Small intestine (tissue), 7 donors: ENCODE results near the gene QARS1. TPM values are rescaled to one million over a fixed set of nuclear protein-coding genes. Genes with fewer than 3 reads are reported as not detected.

ENCODE experiments used
- DNase-seq, 2 donors: peaks; one replicate each; pipeline versions ENCODE4 v3.0.0 to v3.0.0-alpha.2; 2013
- FAIRE-seq: peaks from 2 replicates; lab custom pipeline; 2012; peaks lifted over from hg19 to GRCh38; lab: Jason Lieb, UNC
- H3K27ac ChIP-seq, 3 donors: one replicate each; pipeline ENCODE4 v1.5.1; 2013; ENCODE audit warnings: low read length in 2 of 3, mild to moderate bottlenecking in 2 of 3, control low read depth in 1 of 3, inconsistent platforms in 1 of 3, low read depth in 1 of 3, moderate library complexity in 1 of 3
- H3K27me3 ChIP-seq, 3 donors: one replicate each; pipeline ENCODE4 v1.6.1; 2013; ENCODE audit warnings: low read length in 3 of 3, inconsistent platforms in 1 of 3; ENCODE audit not compliant: control insufficient read depth in 3 of 3, insufficient read depth in 3 of 3
- H3K36me3 ChIP-seq, 3 donors: one replicate each; pipeline ENCODE4 v1.6.1; 2013; ENCODE audit warnings: low read length in 3 of 3, inconsistent platforms in 1 of 3, low read depth in 1 of 3, mild to moderate bottlenecking in 1 of 3, moderate library complexity in 1 of 3; ENCODE audit not compliant: control insufficient read depth in 3 of 3, insufficient read depth in 2 of 3
- H3K4me1 ChIP-seq, 3 donors: one replicate each; pipeline ENCODE4 v1.6.1; 2013; ENCODE audit warnings: low read length in 2 of 3, inconsistent platforms in 1 of 3, low read depth in 1 of 3, mild to moderate bottlenecking in 1 of 3, moderate library complexity in 1 of 3; ENCODE audit not compliant: control insufficient read depth in 3 of 3, insufficient read depth in 2 of 3
- H3K4me3 ChIP-seq, 3 donors: one replicate each; pipeline ENCODE4 v1.5.1; 2013; ENCODE audit warnings: low read length in 3 of 3, control low read depth in 1 of 3, inconsistent platforms in 1 of 3, low read depth in 1 of 3, mild to moderate bottlenecking in 1 of 3, moderate library complexity in 1 of 3
- H3K9me3 ChIP-seq, 2 donors: one replicate each; pipeline ENCODE4 v1.6.1; 2013; ENCODE audit warnings: low read depth in 1 of 2, low read length in 1 of 2; ENCODE audit not compliant: control insufficient read depth in 2 of 2, insufficient read depth in 1 of 2
- WGBS, 3 donors: extraction: QIAGEN DNeasy Blood & Tissue Kit; methylation state at CpG; one replicate each; pipeline ENCODE4 v1.1.7; 2013; 5-methylcytosine and 5-hydroxymethylcytosine counted together
- polyA plus RNA-seq, 4 donors: library from polyadenylated mRNA; stranded (reverse) in 3 of 4; unstranded in 1 of 4; fragments of 200-250 nt in 3 of 4; fragments of 120-200 nt in 1 of 4; gene quantifications; one replicate each; pipeline versions ENCODE4 v1.2.1 to v1.2.3, GENCODE V29; 2013
- donor health status: healthy with polysubstance abuse.
- donor health status: control.
- donor health status: control.
- donor health status: Bipolar disorder and iron deficiency.
- donor health status: healthy.

Gene QARS1
- polyA plus RNA-seq, 4 donors = 292 to 425 (median 377) TPM

DNA sequence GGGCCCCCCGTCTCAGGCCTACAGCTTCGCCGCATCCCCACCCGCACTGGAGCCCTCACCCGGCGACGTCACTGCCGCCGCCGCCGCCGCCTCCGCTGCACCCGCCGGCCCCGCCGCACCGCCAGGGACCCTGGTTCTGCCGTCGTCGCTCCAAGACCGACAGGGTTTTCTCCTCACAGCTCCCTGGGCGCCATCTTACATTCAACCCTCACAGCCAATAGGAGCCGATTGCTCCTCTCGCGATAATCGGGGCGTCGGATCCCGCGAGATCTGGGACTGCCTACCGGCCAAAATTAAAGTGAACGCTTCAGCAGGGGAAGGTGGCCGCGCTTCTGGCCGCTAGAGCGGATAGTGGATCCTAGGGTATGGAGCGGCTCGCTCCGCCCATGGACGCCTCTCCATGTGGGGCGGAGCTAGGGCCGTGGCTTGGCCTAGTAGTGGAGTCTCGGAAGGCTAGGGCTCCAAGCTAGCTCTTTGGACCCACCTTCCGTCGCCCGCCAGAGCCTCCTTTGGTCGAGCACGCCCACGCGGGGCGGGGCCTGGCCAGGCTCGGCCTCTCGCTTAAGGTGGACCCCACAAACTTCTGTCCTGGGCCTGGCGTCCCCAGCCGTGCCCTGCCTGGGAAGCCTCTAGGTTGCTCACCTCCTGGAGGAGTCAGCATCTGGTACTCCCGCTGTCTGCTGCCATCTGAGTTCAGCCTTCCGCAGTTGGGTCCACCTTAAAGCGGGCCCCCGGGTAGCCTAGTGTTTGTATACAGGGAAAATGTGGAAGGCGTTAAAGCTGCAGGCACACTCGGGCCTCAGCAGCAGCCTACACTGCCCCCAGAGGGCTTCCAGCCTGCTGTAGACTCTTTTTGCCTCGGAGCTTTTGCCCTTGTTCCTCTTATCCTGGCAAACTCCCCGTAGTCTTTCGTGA, 10.4 kb downstream of the QARS1 start, which contains the start of gene QRICH1:
TSS of gene QRICH1 (minus strand) at position 219 of the 915 bp plus-strand sequence. CDS start 17,054 bp downstream, outside the sequence.
- Histone ChIP-seq H3K27me3 (no peaks in the 10 kb centered on the region), H3K4me1 (peaks cover 0 to 13% (median 2%) of the 10 kb centered on the region in 3 donors), H3K4me3 (peak within 1 kb of the TSS; percentile 76 to 97 (median 83)), H3K27ac (peak within 1 kb of the TSS; percentile 93 to 96 (median 95)), H3K9me3 (no peaks in the 10 kb centered on the region), H3K36me3 (peaks cover 7 to 41% (median 7%) of the 10 kb centered on the region in 3 donors)
- 1% methylated on average over 55 to 65 of the region's 65 CpGs for WGBS, 3 donors
- peak; percentile 99 for DNase-seq
- FAIRE-seq = no peak

DNA sequence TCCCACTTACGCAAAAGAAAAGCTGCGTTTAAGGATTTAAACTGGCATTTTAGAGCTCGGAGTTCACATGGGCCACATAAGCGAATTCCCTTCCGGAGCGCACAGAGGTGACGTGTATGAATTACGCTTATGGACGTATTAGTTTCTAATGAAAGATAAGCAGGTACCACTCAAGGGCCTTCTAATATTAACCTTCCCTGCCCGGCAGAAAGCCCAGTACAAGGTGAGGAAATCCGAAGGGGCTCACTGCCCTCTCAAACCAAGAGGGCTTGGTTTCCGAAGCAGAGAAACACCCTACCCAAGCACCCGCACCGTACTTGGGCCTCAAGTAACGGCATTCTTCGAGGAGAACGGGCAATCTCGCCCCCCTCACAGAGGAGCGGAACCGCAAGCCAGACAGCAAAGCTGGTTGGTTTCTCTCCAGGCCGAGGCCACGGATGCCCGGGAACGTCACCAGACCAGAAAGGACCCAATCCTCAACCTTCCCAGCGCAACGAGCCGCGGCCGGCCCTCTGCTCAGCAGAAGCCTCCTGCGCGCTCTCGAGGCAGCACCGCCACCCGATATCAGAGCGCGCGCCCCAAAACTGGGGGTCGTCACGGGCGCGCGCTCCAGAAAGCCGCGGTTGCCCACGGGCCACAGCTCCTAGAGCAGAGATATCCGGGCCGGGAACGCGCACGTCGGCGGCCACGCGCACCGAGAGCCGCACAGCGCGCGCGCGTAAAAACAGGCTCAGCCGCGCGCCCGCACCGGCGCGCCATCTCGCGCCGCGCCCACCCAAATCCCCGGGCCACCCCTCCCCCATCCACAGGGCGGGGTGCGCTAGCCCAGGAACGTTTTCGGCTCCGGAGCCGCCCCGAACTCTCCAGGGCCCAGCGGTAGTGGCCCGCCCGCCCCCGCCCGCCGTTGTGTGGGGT, 11.4 kb downstream of the QARS1 start:
- Histone ChIP-seq H3K27me3 (no peaks in the 10 kb centered on the region), H3K36me3 (peaks cover 2 to 41% (median 4%) of the 10 kb centered on the region in 3 donors), H3K4me1 (peaks cover 0 to 13% (median 2%) of the 10 kb centered on the region in 3 donors), H3K27ac (peak overlapping the region; percentile 93 to 96 (median 95)), H3K9me3 (no peaks in the 10 kb centered on the region), H3K4me3 (peak overlapping the region; percentile 76 to 97 (median 83))
- WGBS, 3 donors = 0 to 1% (median 0%) methylated on average over 72 to 86 of the region's 86 CpGs
- FAIRE-seq (no peak), DNase-seq (peak; percentile 71 to 93)

DNA sequence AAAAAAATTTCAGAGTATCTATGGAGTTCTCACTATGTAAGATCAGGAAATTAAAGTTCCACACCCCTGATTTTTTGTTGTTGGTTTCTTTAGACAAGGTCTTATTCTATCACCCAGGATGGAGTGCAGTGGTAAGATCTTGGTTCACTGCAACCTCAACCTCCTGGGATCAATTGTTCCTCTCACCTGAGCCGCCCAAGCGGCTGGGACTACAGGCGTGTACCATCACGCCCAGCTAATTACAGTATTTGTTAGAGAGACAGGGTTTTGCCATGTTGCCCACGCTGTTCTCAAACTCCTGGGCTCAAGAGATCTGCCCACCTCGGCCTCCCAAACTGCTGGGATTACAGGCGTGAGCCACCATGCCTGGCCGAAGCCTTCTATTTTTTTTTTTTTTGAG, 23.1 kb downstream of the QARS1 start:
- FAIRE-seq (no peak), DNase-seq (no peak)
- Histone ChIP-seq H3K9me3 (no peaks in the 10 kb centered on the region), H3K36me3 (peaks cover 4 to 42% (median 4%) of the 10 kb centered on the region in 3 donors), H3K4me3 (no peak overlapping the region), H3K27me3 (no peaks in the 10 kb centered on the region), H3K27ac (no peak overlapping the region), H3K4me1 (no peaks in the 10 kb centered on the region)
- 90 to 93% (median 92%) methylated on average over 8 of the region's 8 CpGs for WGBS, 3 donors

DNA sequence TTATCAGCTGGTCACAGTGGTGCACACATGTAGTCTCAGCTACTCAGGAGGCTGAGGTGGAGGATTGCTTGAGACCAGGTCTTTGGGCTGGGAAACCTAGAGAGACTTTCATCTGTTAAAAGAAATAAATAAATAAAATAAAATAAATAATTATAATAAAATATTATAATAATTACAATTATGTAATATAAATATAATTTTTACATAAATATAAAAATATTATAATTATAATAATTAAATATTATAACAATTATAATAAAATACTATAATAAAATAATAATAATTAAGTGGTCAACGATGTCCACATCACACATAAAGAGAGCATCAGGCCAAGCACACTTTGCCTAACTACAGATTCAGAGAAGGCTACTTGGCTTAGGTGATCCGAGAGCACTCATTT, 25.3 kb downstream of the QARS1 start:
- Histone ChIP-seq H3K4me1 (no peaks in the 10 kb centered on the region), H3K9me3 (no peaks in the 10 kb centered on the region), H3K4me3 (no peak overlapping the region), H3K27ac (no peak overlapping the region), H3K27me3 (no peaks in the 10 kb centered on the region), H3K36me3 (peaks cover 12 to 54% (median 13%) of the 10 kb centered on the region in 3 donors)
- 89 to 98% (median 95%) methylated on average over 2 of the region's 2 CpGs for WGBS, 3 donors
- no peak for FAIRE-seq
- DNase-seq = no peak

DNA sequence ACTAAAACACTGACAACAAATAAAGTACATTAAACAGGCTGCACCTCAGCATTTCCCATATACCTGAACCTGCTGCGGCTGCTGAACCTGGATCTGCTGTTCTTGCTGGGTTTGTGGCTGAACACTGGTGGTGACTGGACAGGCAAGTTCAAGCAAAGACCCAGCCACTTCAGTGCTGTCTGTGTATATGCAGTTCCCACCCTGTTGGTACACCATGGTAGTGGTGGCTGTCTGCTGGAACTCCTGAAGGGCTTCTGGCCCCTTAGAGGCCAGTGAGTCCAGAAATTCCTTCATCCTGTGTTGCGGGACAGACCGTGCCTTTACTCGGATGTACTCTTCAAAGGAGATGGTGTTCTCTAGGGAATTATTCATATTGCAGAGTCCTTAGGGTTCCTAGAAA, 27.9 kb downstream of the QARS1 start:
- DNase-seq (no peak), FAIRE-seq (no peak)
- 91 to 97% (median 94%) methylated on average over 4 of the region's 4 CpGs for WGBS, 3 donors
- H3K27ac ChIP-seq = no peak overlapping the region
- H3K9me3 ChIP-seq = no peaks in the 10 kb centered on the region
- H3K4me1 ChIP-seq = no peaks in the 10 kb centered on the region
- peaks cover 15 to 64% (median 24%) of the 10 kb centered on the region in 3 donors for H3K36me3 ChIP-seq
- H3K27me3 ChIP-seq = no peaks in the 10 kb centered on the region
- H3K4me3 ChIP-seq = no peak overlapping the region

DNA sequence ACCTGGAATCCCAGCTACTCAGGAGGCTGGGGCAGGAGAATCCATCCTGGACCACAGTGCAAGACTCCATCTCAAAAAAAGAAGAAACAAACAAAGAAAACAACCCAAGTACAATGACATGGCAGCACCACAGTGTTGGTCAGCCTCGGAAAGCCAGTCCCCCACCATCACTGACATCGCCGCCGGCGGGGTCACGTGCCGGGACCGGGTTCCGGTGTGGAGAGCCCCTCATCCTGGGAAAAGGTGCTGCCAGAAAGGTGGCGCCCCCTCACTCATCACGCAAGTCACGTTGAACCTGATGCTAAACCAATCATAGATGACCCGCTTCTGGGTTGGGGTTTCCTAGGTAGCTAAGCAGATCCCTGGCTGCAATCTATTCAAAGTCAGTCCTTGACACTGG, 28.4 kb downstream of the QARS1 start:
- WGBS, 3 donors = 93 to 96% (median 95%) methylated on average over 13 of the region's 13 CpGs
- no peaks in the 10 kb centered on the region for H3K9me3 ChIP-seq
- H3K27ac ChIP-seq = no peak overlapping the region
- DNase-seq (no peak), FAIRE-seq (no peak)
- H3K27me3 ChIP-seq = no peaks in the 10 kb centered on the region
- H3K36me3 ChIP-seq = peaks cover 16 to 67% (median 26%) of the 10 kb centered on the region in 3 donors
- no peak overlapping the region for H3K4me3 ChIP-seq
- H3K4me1 ChIP-seq = no peaks in the 10 kb centered on the region

DNA sequence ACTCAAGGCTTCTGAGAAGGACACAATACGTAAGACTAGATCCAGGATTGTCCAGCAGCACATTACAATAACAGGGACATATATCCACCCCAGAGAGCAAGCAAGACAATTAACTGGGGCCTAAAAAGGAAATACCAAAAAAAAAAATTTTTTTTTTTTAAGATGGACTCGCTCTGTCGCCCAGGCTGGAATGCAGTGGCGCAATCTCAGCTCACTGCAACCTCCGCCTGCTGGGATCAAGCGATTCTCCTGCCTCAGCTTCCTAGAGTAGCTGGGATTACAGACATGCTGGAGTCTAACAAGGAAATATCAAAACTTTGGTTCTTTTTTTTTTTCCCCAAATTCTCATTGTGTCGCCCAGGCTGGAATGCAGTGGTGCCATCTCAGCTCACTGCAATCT, 46.5 kb downstream of the QARS1 start:
- 89 to 97% (median 96%) methylated on average over 7 of the region's 7 CpGs for WGBS, 3 donors
- Histone ChIP-seq H3K9me3 (no peaks in the 10 kb centered on the region), H3K4me1 (no peaks in the 10 kb centered on the region), H3K27ac (no peak overlapping the region), H3K27me3 (no peaks in the 10 kb centered on the region), H3K4me3 (no peak overlapping the region), H3K36me3 (peaks cover 11 to 60% (median 25%) of the 10 kb centered on the region in 3 donors)
- FAIRE-seq (no peak), DNase-seq (no peak)

DNA sequence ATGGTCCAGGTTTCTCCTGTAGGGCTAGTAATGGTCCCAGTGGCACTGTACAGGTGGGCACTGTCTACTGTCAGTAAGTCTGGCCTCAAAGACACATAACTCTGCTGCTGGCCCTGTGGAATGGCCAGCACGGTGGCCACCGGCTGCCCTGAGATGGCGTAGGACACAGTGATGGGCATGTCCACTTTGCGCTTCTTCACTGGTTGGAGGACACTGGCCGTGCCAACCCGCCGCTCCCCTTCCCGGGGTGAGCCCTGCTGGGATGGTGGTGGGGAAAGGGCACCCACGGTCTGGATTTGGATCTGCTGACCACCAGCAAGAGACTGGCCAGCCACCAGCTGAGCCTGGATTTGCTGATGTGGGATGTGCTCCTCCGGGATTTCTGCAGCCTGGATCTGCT, 47.3 kb downstream of the QARS1 start:
- Histone ChIP-seq H3K36me3 (peaks cover 11 to 60% (median 27%) of the 10 kb centered on the region in 3 donors), H3K9me3 (no peaks in the 10 kb centered on the region), H3K27ac (no peak overlapping the region), H3K4me3 (no peak overlapping the region), H3K27me3 (no peaks in the 10 kb centered on the region), H3K4me1 (no peaks in the 10 kb centered on the region)
- FAIRE-seq = no peak
- no peak for DNase-seq
- 95 to 96% (median 96%) methylated on average over 8 to 10 of the region's 10 CpGs for WGBS, 3 donors
